HG03025 (cell line): ENCODE results near the gene RAG2.
"Not testable (repeated sequence)": the region's sequence is repeated elsewhere in the genome, so short reads cannot be mapped to it uniquely, and the experiment has no call there.

ENCODE experiments used
- ATAC-seq: cut with Tn5 transposase; IDR thresholded peaks from one replicate; pipeline ENCODE4 v1.9.1; 2021; ENCODE audit warnings: mild to moderate bottlenecking, moderate library complexity; ENCODE audit not compliant: unreplicated experiment, low FRiP score

Gene RAG2

DNA sequence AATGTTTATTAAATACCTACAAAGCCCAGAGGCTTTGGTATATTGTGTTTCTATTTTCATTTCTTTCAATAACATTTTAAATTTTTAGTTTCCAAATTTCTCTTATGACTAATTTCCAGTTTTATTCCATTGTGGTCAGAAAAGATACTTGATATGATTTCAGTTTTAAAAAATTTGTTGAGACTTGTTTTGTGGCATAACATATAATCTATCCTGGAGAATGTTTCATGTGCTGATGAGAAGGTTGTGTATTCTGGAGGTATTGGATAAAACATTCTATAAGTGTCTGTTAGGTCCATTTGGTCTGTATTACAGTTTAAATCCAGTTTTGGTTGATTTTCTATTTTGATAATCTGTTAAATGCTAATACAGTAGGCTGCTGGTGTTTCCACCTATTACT, 40.0 kb downstream of the RAG2 start:
- no peak for ATAC-seq

DNA sequence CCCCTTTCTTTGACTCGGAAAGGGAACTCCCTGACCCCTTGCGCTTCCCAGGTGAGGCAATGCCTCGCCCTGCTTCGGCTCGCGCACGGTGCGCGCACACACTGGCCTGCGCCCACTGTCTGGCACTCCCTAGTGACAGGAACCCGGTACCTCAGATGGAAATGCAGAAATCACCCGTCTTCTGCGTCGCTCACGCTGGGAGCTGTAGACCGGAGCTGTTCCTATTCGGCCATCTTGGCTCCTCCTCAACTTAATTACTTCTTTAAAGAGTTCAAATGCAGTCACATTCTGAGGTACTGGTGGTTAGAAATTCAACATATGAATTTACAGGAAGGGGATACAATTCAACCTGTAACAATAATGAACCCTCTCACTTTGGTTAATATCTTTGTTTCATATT, 40.6 kb downstream of the RAG2 start:
- ATAC-seq = not testable (repeated sequence)

- ATAC-seq = no peak
Measured at GRCh38 chr11:36550385-36551115, 47.5 kb downstream of the RAG2 start.
